ENCODE measurements around the gene AKIP1.
"Not testable (repeated sequence)": the region's sequence is repeated elsewhere in the genome, so short reads cannot be mapped to it uniquely, and the experiment has no call there.

DNA sequence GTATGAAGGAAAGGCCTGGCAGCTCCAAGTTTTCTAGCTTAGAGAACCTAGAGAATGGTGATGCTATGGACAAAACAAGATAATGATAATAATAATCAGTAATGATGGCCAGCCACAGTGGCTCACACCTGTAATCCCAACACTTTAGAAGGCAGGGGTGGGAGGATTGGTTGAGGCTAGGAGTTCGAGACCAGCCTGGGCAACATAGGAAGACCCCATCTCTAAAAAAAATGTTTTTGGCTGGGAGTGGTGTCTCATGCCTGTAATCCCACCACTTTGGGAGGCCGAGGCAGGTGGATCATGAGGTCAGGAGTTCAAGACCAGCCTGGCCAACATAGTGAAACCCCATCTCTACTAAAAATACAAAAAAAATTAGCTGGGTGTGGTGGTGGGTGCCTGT lies 24.8 kb downstream of the AKIP1 start:
- TF ChIP-seq, protein P1, sequence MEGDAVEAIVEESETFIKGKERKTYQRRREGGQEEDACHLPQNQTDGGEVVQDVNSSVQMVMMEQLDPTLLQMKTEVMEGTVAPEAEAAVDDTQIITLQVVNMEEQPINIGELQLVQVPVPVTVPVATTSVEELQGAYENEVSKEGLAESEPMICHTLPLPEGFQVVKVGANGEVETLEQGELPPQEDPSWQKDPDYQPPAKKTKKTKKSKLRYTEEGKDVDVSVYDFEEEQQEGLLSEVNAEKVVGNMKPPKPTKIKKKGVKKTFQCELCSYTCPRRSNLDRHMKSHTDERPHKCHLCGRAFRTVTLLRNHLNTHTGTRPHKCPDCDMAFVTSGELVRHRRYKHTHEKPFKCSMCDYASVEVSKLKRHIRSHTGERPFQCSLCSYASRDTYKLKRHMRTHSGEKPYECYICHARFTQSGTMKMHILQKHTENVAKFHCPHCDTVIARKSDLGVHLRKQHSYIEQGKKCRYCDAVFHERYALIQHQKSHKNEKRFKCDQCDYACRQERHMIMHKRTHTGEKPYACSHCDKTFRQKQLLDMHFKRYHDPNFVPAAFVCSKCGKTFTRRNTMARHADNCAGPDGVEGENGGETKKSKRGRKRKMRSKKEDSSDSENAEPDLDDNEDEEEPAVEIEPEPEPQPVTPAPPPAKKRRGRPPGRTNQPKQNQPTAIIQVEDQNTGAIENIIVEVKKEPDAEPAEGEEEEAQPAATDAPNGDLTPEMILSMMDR (IDR thresholded peaks at IDR 0.05) = not testable (repeated sequence)
- not testable (repeated sequence) for TF ChIP-seq POLR2A (IDR thresholded peaks at IDR 0.05)

Measured in transverse colon (tissue), 3 donors.